Effector CD4-positive, alpha-beta T cell (primary cell): ENCODE data around the gene TP53BP2.

ENCODE experiments used
- DNase-seq: peaks from one replicate; pipeline ENCODE4 v3.0.0-alpha.2; 2020

TP53BP2 gene

DNA sequence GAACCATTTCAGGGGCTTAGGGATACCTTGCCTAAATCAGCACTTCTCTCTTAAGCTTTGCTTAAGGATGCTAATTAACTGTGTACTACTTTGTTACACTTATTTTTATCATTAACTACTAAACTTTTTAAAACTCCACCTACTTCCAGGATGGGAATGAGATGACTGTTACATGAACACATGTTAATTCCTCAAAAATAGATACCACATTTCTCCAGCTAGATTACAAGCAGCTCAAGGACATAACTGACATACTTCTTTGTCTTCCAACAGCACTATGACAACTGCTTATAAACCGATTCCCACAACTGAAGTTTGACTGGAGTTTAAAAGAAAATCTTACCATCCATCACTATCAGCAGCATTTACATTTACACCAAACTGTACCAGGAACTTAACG, 53.7 kb downstream of the TP53BP2 start:
- no peak for DNase-seq

DNA sequence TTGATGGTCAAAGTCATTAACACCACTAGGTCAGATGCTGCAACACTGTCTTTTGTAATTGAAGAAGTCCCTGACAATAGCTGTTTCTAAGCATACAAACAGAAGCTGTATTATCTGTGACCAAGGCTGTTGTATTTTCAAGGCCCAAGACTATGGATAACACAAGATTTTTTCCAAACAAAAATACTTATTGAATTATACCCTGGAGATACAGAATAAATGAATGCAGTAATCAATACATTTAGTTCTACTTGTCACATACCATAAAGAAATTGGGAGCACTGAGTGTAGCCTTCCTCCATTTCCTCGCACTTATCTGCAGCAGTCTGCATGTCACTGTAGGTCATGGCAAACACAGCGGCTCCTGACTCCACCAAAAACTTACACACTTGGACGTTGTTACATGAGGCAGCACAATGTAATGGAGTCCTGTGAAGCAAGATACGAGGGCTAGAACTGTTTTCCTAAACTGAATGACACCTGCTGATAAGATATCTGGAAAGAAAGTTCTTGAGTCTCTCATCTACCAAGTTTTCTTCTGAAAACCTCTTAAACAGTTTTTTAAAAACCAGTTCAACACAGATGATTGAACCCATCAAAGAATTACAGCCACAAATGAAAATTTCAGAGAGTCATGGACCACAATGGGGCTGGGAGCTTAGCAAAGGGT, 56.9 kb downstream of the TP53BP2 start:
- no peak for DNase-seq

DNA sequence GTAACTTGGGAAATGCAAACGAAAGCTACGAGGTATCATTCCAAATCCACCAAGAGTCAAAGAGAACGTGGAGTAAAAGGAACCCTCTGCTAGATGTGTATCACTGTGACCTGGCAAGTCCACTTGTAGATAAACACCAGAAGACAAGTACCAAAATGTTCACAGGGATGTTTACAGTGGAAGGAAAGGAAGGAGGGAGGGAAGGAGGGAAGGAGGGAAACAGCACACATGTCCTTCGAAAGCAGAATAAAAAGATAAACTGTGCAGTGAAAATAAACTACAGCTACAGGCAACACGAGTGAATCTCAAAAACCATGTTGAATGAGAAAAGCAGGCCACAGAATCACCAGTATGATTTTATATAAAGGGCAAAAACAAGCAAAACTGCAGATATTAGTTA, 59.9 kb downstream of the TP53BP2 start:
- no peak for DNase-seq

DNA sequence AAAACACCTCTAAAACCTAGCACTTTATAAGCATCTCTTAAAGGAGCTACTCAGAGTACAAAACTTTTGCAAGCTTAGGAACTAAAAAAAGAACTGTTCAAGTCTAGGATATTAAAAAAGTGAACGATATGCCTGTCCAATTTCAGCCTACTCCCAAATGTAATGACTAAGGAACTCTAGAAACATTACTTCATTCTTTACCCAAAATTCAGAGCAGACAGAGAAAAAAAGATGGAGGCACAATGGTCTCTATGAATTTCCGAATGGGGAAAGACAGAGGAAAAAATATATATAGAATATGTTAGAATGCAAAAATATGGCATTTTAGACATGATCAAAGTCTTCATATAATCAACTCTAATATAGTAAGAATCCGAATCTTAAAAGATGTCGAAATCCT, 61.2 kb downstream of the TP53BP2 start:
- DNase-seq = no peak

DNA sequence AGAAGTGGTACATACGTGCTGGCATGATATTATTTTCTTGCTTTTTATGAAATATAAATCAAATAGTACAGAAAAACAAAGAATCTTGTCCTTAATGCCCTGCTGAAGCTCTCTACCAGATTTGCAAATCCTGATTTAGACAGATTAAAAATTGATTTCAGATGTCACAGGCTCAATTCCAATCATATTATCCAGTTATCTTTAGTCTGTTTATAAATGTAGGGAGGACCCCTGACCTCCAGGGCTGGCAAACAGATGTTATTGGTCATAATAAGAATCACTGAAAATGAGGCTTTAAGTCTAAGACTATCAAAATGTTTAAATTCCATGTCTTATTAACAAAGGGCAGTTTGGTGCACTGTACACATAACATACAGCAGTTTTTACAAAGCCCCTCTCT, 62.1 kb downstream of the TP53BP2 start:
- no peak for DNase-seq

DNA sequence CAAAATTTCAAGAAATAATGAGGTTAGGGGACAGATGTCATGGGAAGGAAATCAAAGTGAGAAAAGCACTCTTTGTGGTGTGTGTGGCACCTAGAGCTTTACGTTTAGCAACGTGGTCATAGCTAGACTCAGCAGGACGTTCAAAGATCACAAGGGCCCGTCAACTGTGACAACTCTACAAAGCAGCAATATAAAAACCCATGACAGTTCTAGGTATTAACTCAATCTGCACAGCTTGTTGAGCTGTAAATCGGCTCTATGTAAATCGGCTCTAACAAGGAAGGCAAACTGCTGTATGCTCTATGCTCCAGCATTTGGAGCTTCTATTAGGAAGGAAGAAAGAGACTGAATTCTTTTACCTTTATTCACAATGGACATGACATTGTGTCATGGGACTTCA, 64.8 kb downstream of the TP53BP2 start:
- DNase-seq = no peak

DNA sequence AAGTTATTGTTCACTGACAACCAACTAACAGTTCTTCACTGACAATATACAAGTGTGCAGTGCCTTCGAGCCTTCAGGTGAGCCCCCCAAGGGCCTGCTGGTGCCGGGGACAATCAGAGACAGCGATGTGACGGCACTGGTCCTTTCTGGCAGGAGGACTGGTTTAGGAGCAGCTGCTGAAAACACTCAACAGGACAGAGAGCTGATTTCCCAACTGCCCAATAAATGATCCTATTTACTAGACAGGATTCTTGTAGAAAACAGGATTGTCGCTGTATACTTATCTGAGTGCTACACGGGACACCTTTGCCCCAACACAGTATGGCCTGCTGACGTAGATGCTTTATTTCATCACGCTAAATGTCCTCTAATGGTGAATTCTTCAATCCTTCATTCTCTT, 65.4 kb downstream of the TP53BP2 start:
- no peak for DNase-seq

DNA sequence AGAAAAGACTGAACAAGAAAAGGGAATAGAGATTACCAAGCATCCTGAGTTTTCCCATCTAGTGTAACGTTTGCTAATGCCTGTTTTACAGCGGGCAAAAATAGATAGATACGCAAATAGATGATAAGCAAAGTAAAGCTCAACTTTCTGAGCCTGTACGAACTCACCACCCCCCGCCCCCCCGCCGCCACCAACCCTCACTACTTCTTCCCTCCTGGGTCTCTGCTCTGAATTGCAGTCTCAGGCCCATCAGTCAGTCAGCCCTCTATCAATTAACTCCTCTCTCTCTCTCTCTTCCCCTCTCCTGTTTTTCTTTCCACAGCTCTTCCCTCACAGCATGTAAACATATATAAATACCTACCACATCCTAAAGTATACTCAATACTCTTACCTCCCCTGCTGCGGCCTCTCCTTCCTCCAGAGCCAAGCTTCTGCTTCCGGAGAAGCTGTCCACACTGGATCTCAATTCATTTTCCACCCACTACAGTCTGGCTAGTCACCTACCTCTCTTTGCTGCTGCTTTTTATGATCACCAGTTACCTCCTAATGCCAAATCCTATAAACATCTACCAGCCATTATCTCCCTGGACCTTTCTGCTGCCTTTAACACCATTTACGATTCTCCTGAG, 68.8 kb downstream of the TP53BP2 start:
- no peak for DNase-seq

DNA sequence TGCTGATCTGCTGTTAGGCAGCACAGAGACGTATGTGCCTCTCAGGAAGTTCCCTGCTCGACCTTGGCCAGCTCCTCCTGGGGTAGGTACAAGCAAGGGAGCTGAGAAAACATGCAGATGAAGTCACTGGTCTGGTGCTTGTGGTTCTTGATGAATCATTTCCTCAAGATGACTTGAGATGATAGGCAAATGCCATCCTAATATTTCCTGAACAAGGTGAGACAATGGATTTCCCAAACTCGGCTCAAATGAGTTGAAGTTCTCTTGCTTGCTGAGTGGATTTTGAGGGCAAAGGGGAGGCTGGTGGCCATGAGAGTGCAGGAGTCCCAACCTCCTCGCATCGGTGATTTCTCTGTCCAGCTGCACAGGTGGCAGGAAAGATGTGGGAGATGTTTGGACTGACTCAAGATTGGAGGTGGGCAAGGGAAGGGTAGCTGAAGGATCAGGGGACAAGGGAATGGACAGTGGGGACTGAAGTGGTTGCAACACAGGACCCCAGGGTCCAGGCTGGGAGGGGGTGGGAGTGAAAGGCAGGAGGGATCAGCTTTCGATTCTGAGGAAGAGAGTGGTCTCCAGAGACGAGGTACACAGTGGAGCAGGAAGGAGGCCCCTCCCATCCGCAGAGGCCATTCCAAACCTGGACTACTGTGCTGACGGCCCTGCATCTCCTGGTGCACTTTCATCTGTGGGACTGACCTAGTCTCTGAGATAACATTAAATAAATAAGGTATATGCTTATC, 69.5 kb downstream of the TP53BP2 start:
- DNase-seq = peak; percentile 21

DNA sequence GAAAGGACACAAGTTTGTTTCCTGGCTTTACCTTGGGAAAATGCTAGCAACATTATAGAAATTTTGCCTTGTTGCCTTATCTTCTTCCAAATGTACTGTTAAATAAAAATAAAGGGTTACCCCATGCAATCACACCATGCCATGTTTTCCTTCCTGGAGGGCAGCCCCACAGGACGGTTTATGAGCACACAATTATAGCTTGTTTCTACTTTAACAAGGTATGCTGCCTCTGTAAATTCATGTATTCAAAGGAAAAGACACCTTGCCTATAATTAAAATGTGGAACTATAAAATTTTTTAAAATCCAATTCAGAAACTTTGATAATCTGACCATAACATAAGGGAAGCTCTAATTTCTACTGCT, 70.1 kb downstream of the TP53BP2 start:
- no peak for DNase-seq

DNA sequence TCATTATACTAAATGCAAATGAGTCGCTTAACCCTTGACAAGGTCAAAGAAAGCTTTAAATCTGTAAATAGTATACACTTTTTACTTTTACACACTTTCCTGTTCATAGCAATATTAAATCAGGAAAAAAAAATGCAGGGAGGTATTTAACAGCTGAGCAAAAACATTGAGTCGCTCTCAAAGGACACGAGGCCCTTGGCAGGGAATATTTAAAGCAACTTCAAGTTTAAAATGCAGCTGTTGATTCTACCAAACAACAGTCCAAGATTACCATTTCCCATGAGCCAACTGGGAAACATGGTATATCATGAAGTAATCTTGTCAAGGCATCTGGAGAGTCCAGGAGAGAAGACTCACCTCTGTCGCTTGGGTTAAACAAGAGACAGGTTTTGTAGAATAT, 70.7 kb downstream of the TP53BP2 start:
- no peak for DNase-seq

DNA sequence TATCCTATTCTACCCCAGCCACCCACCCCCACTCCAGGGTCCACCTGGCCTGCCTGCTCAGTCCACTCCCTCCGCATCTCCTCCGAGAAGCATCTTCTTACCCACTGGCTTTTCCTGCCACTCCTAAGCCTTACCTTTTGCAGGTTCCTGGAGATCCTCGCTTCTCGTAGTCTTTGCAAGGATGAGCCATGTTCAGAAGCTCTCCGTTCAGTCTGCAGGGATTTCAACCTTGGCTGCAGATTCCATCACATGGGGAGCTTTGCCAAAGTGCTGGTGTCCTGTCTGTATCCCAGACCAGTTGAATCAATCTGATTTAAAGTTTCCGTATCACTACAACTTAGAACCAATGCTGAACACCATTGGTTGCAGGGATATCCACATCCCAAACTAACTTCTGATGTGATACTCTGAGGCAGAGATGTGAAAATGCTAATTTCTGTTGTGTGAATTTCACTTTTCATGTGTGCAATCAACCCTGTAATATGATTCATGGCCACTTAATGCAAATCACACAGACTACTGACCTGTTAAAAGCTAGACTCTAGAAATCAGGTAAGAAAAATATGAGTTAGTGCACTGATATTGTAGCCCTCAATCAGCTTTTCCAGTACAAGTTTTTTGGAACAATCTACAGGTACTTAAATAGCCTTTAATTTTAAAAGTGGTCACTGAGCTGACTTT, 71.5 kb downstream of the TP53BP2 start:
- no peak for DNase-seq

DNA sequence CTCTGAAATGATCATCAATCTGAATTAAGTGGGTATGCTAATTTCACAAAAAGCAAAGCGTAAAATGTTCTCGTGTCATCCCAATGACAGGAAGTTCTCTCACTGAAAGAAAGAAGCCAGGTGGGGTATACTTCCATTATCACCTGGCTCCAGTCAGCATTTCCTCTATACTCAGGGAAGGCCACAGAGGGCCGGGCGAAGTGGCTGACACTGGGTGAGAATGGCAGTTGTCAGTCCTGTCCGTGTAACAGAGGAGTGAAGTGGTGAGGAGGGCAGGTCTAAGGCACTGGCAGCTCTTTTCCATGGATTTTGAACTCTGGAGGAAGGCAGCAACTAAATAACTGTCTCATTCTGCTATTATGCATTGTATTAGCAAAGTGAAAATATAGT, 73.0 kb downstream of the TP53BP2 start:
- no peak for DNase-seq

DNA sequence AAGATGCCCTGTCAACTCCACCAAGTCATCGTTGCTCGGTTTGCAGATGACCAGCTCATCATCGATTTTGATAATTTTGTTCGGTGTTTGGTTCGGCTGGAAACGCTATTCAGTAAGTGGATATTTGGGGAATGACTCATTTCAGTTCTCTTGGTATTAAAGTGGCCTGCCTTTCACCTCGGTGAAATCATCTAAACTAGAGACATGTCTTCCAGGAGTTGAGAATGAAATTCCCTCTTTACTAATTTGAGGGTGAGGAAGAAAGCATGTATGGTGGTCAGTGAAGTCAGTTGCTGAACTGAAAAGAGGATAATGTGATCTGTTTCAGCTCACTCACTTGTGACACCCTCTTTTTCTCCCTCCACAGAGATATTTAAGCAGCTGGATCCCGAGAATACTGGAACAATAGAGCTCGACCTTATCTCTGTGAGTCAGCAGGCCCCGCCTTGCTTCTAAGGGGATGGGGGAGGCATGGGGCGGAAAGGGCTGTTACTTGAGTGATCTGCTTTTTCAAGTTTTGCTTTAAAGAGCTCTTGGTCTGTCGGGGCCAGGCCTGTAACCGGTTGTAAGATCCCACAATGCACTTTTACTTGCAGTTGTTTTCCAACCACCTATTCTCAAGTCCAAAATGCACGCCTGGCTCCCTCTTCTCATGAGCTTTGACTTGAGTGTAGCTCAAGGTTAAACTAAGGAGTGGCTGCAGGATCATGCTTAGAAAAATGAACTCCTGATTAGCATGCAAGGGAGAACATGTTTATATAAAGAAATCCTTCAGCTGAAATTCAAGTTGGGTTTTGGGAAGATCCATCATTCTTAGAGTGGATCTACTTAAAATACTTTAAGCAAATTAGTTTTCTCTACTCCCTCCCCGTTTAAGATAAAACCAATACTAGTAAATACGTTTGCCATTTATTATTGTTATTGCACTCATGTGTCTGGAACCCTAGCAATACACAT, 73.7 kb downstream of the TP53BP2 start:
- no peak for DNase-seq

DNA sequence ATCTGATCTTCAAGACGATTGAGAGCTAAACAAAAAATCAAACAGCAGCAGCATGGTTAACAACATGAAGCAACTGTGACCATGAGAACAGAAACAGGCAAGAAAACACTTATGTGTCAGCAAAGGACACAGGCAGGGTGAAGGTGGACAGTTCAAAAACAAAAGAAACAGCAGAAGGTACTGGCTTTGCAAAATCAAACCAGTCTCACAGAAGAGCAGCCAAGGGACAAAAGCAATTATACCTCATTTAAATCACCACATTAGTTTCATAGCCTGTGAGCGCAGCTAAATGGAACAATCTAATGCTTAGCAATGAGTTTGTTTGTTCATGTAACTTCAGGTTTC, 74.3 kb downstream of the TP53BP2 start:
- no peak for DNase-seq

DNA sequence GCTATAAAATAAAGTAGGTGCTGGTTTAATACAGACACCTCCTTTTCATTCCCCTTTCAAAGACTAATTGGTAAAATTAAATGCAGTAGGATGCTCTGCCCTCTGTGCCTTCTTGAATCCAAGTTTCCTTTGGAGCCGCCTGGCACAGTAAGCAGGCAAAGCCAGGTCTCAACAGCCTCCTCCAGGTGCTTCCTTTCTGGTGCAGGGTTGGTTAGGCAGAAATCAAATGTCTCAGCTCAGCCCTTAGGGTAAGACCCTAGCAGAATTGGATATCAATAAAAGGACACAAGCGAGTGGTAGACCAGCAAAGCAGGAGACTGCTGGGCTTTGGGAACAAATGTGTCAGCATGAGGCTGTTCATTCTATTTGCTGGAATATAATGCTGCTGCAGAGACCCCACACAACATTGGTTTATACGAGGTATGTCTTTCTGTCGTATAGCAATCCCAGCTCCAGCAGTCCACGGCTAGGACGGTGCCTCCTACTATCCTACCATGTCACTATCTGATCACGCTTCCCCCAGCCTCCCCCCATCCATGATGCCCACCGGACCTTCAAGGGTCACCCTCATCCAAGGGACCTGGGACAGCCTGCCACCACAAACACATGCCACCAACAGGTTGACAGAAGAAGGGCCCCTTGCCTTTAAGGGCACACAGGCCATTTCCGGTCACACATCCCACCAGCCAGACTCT, 75.0 kb downstream of the TP53BP2 start:
- no peak for DNase-seq

DNA sequence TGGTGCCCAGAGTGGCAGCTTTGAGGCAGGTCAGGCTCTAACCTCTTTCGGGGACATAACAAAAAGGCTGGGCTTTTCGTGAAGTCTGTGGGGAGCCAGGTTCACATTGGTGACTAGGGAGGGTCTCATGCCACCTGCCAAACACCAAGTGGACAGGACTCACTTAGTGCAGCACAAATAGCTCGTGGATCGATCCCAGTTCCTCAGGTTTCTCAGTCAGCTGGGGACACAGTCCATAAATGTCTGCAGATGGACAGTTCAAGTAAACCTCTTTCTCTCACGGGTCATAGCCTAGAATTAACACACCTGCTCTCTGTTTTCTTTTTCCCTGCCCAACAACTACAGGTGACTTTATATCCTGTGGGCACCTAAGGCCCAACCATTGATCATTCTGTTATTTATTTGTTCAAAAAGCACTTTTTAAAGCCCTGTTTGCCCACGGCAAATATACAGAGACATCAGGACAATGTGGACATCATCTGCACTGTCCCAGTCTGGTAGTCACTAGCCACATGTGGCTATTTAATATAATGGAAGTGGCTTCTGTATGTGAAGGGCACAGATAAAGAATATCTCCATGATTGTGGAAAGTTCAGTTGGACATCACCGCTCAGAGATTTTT, 79.9 kb downstream of the TP53BP2 start:
- no peak for DNase-seq

DNA sequence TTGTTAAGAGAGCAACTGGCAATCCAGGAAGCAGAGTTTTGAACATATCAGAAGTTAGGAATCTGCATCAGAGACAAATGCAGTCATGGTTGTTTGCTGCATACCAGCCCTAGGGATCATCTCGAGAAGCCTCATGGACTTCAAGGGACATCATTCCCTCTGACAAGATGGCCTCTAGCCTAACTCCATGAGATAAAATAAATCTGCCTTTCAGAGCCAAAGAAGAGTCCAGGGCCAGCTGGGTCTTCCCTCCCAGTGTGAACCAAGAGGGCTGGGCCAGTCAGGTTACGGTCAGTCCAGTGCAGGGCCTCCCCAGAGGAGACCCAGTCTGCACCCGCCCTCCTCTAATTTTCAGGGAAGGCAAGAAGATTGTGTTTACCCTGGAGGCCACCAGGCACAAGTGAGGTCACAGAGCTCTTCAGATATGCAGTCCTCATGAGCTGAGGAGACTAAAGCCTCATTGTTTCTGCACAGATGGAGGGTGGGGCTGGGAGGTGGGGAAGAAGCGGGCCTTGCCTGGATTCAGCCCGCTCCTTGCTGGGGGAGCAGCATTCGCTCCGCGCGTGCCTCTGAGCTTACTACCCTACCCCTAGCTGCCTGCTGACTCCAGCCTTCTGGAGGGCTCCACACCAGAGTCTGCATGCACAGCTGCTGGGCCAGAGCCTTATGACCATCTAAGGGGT, 80.6 kb downstream of the TP53BP2 start:
- no peak for DNase-seq

DNA sequence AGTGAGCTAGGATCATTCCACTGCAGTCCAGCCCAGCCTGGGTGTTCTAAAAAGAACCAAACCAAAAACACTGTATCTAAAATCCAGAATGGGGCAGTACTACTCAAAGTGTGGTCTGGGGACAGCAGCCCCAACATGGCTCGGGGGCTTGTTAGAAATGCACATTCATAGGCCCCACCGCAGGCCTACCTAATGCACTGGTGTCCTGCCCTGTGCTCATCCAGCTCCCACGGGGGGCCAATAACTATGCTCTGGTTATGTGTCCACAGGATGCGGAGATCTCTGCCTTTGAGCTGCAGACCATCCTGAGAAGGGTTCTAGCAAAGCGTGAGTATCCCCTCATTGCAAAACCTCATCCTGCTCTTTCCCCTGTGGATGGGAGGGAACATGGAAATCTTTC, 81.9 kb downstream of the TP53BP2 start:
- no peak for DNase-seq

DNA sequence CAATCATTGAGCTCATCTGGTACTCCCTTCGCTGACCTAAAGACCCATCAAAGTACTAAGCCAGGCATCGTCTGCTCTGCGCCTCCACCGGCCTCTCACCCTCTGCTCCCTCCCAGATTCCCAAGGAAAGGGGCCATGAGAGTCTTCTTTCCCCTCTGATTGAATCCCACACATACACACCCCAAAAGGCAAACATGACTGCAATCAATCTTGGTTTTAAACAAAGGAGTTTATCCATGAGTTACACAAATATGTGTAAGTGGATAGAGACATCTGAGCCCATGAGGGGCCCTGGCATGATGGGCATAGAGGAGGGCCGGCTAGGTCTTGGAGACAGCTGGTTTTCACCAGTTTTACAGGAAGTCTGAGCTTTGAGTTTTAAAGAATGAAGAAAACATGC, 82.5 kb downstream of the TP53BP2 start:
- DNase-seq = no peak

DNA sequence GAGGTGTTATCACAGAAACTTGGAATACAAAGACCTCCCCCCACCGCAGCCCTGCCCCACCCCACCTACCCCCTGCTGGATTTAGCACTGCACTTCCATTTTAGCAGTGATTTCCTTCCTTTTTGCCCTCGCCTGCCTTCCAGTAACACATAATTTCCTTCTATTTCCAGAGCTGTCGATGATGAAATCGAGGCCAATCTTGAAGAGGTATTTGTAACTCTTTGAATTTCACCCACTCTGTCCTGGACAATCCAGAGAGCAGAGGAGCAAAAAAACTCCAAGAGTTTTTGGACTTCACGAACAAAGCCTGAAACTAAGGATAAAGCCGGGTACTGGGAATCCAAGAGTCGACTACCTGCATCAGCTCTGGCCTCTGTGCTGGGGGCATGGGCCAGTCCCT, 84.3 kb downstream of the TP53BP2 start:
- no peak for DNase-seq
